DOHH2 (cell line): Measurements from ENCODE around the gene RTKN.
A peak's percentile ranks its signal among the peaks of the same experiment; 100 is the strongest.

Source experiments
- EZH2phosphoT487 ChIP-seq: fragments of 200-600 bp; sonication (generic); IDR thresholded peaks from 2 replicates; pipeline ENCODE4 v1.6.1; 2017; ENCODE audit warnings: borderline replicate concordance, mild to moderate bottlenecking, antibody characterized with exemption, low read length, moderate library complexity, mixed read lengths
- TF ChIP-seq, protein P1 (sequence below): fragments of 200-600 bp; sonication (generic); IDR thresholded peaks from one replicate; pipeline ENCODE4 v1.5.1; 2014; ENCODE audit warnings: antibody characterized with exemption, mild to moderate bottlenecking, low read depth, low read length; ENCODE audit not compliant: poor library complexity, severe bottlenecking

DNA sequence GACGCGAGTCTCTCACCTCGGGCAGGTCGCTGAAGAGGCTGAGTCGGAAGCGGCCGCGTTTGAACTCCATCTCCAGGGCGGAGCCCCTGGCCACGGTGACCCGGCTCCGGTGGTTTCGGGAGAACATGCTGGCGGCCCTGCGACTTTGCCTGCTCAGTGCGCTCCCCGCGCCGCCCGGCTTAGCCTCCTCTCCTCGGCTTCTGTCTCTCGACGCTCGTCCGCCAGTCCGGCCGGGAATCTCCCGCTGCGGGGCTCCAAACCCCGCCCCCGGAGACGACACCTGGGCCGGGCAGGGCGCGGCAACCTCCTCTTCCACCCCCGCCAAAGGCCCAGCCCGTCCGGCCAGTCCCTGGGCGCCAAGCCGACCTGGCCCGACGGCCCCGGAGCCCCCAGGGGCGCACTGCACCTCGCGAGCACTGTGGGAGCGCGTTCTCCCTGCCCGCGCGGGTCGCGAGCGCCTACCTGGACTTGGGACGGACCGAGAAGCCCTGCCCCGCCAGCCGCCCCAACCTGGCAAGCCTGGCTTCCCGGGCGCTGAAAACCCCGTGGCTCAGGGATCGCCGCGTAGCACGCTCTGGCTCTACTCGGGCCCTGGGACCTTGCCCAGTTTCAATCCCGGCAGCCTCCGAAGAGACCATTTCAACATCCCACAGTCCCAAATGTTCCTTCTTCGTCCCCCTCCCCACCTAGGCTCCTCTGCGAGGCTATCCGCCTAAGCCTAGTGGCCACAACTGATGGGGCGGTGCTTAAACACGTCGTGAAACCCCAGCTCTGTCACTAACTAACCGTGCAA is at the start of gene RTKN:
- TF ChIP-seq, protein P1, sequence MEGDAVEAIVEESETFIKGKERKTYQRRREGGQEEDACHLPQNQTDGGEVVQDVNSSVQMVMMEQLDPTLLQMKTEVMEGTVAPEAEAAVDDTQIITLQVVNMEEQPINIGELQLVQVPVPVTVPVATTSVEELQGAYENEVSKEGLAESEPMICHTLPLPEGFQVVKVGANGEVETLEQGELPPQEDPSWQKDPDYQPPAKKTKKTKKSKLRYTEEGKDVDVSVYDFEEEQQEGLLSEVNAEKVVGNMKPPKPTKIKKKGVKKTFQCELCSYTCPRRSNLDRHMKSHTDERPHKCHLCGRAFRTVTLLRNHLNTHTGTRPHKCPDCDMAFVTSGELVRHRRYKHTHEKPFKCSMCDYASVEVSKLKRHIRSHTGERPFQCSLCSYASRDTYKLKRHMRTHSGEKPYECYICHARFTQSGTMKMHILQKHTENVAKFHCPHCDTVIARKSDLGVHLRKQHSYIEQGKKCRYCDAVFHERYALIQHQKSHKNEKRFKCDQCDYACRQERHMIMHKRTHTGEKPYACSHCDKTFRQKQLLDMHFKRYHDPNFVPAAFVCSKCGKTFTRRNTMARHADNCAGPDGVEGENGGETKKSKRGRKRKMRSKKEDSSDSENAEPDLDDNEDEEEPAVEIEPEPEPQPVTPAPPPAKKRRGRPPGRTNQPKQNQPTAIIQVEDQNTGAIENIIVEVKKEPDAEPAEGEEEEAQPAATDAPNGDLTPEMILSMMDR: no peak
- 0 out of 2 replicates have a peak, but pooled peaks have one; percentile 42 for TF ChIP-seq EZH2phosphoT487
